IMR-90 (cell line): Measurements from ENCODE around the gene LARGE2. TPM values are rescaled to one million over a fixed set of nuclear protein-coding genes. Genes with fewer than 3 reads are reported as not detected.

Experiments used
- ATAC-seq: fragments of 200-7000 bp; cut with Tn5 transposase; 2 replicates; pipeline ENCODE4 v1.9.1; 2020; ENCODE audit warnings: low read depth, mild to moderate bottlenecking, moderate library complexity
- BruUV-seq: library from RNA; stranded (reverse); fragments of 400-500 nt; replicated peaks from 2 replicates; lab custom pipeline; 2021; lab: Mats Ljungman, UMichigan
- CTCF ChIA-PET: fragments of 300-600 bp; formaldehyde crosslinking; extraction: SDS; loops from one replicate; lab custom pipeline; 2021; ENCODE audit warnings: antibody characterized with exemption; lab: Yijun Ruan, JAX
- POLR2A ChIA-PET: fragments of 300-600 bp; sonication (Branson Sonifier 250); formaldehyde crosslinking; loops from one replicate; lab custom pipeline; 2022; ENCODE audit warnings: antibody characterized with exemption; ENCODE audit not compliant: unreplicated experiment; lab: Charles Lee
- DNase-seq: peaks from one replicate; pipeline ENCODE4 v3.0.0; 2013
- H2AFZ ChIP-seq: replicated peaks from 2 replicates; pipeline ENCODE3; 2013; ENCODE audit warnings: low read length, mild to moderate bottlenecking; ENCODE audit not compliant: poor library complexity
- H2AK5ac ChIP-seq: 2 replicates; pipeline ENCODE4 v1.6.1; 2013; ENCODE audit warnings: low read depth, low read length, inconsistent platforms
- H2AK9ac ChIP-seq: replicated peaks from 2 replicates; pipeline ENCODE3; 2013; ENCODE audit warnings: mild to moderate bottlenecking, low read depth, low read length, moderate library complexity; ENCODE audit not compliant: poor library complexity
- H2BK120ac ChIP-seq: 2 replicates; pipeline ENCODE4 v1.6.1; 2013; ENCODE audit warnings: low read depth, low read length, inconsistent platforms
- H2BK15ac ChIP-seq: 3 replicates; pipeline ENCODE4 v1.6.1; 2013; ENCODE audit warnings: low read depth, low read length, inconsistent platforms
- H2BK20ac ChIP-seq: 2 replicates; pipeline ENCODE4 v1.6.1; 2013; ENCODE audit warnings: low read depth, mild to moderate bottlenecking, inconsistent platforms, low read length, moderate library complexity
- H2BK5ac ChIP-seq: 2 replicates; pipeline ENCODE4 v1.6.1; 2013; ENCODE audit warnings: mild to moderate bottlenecking, low read depth, low read length, inconsistent platforms; ENCODE audit not compliant: poor library complexity, severe bottlenecking
- H3K14ac ChIP-seq: replicated peaks from 2 replicates; pipeline ENCODE4 v1.6.1; 2013; ENCODE audit warnings: low read depth, low read length, inconsistent platforms
- H3K18ac ChIP-seq: 2 replicates; pipeline ENCODE4 v1.6.1; 2013; ENCODE audit warnings: low read depth, low read length, control low read depth
- H3K23ac ChIP-seq: 2 replicates; pipeline ENCODE4 v1.6.1; 2013; ENCODE audit warnings: low read depth, low read length, inconsistent platforms
- H3K27ac ChIP-seq: 2 replicates; pipeline ENCODE4 v1.5.1; 2013; ENCODE audit warnings: mild to moderate bottlenecking, control low read depth, low read length; ENCODE audit not compliant: insufficient read depth
- H3K27me3 ChIP-seq: 2 replicates; pipeline ENCODE4 v1.6.1; 2013; ENCODE audit warnings: low read length; ENCODE audit not compliant: control insufficient read depth, insufficient read depth
- H3K36me3 ChIP-seq: 2 replicates; pipeline ENCODE4 v1.6.1; 2013; ENCODE audit warnings: low read length, mixed read lengths; ENCODE audit not compliant: control insufficient read depth, insufficient read depth
- H3K4ac ChIP-seq: 2 replicates; pipeline ENCODE4 v1.6.1; 2013; ENCODE audit warnings: low read depth, low read length, inconsistent platforms
- H3K4me1 ChIP-seq: 2 replicates; pipeline ENCODE4 v1.6.1; 2013; ENCODE audit warnings: low read length, mixed read lengths; ENCODE audit not compliant: control insufficient read depth, insufficient read depth
- H3K4me2 ChIP-seq: 2 replicates; pipeline ENCODE4 v1.6.1; 2013; ENCODE audit warnings: low read depth, mild to moderate bottlenecking, control low read depth, low read length, moderate library complexity
- H3K4me3 ChIP-seq: 2 replicates; pipeline ENCODE4 v1.5.1; 2013; ENCODE audit warnings: low read depth, mild to moderate bottlenecking, control low read depth, low read length, moderate library complexity; ENCODE audit not compliant: insufficient read depth
- H3K56ac ChIP-seq: 2 replicates; pipeline ENCODE4 v1.6.1; 2013; ENCODE audit warnings: low read length, inconsistent platforms; ENCODE audit not compliant: insufficient read depth; ENCODE audit errors: extremely low read depth
- H3K79me1 ChIP-seq, 2 experiments: 2 replicates each; pipeline ENCODE4 v1.6.1; 2013; ENCODE audit warnings: low read length in 2 of 2, inconsistent platforms in 1 of 2, low read depth in 1 of 2
- H3K9ac ChIP-seq: 2 replicates; pipeline ENCODE4 v1.6.1; 2013; ENCODE audit warnings: low read depth, low read length, control low read depth
- H3K9me1 ChIP-seq: 2 replicates; pipeline ENCODE4 v1.6.1; 2013; ENCODE audit warnings: low read length, inconsistent platforms; ENCODE audit not compliant: insufficient read depth
- H3K9me3 ChIP-seq: 2 replicates; pipeline ENCODE4 v1.6.1; 2013; ENCODE audit warnings: low read length; ENCODE audit not compliant: control insufficient read depth, insufficient read depth
- H4K20me1 ChIP-seq: 2 replicates; pipeline ENCODE4 v1.6.1; 2013; ENCODE audit warnings: low read length, inconsistent platforms; ENCODE audit not compliant: insufficient read depth
- H4K5ac ChIP-seq: 2 replicates; pipeline ENCODE4 v1.6.1; 2013; ENCODE audit warnings: mild to moderate bottlenecking, low read depth, low read length, control low read depth
- H4K8ac ChIP-seq, 2 experiments: 2 replicates each; pipeline ENCODE4 v1.6.1; 2013; ENCODE audit warnings: low read depth in 2 of 2, low read length in 2 of 2, control low read depth in 1 of 2, inconsistent platforms in 1 of 2
- H4K91ac ChIP-seq: 2 replicates; pipeline ENCODE4 v1.6.1; 2013; ENCODE audit warnings: low read depth, low read length, inconsistent platforms; ENCODE audit not compliant: insufficient read depth
- CEBPB ChIP-seq: IDR thresholded peaks from 2 replicates; pipeline ENCODE4 v1.6.1; 2012; ENCODE audit warnings: low read depth, low read length, improper control_type of control experiment
- CTCF ChIP-seq: conservative IDR thresholded peaks from 2 replicates; pipeline ENCODE4 v1.5.1; 2012; ENCODE audit warnings: mild to moderate bottlenecking, low read depth, low read length, improper control_type of control experiment
- RFX5 ChIP-seq: IDR thresholded peaks from 2 replicates; pipeline ENCODE4 v1.8.0; 2012; ENCODE audit warnings: low read depth, mild to moderate bottlenecking, low read length, moderate library complexity
- SMC3 ChIP-seq: fragments of 150-350 bp; IDR thresholded peaks from 2 replicates; pipeline ENCODE4 v1.6.1; 2016; ENCODE audit warnings: low read depth, mild to moderate bottlenecking, antibody characterized with exemption, low read length, moderate library complexity
- WGBS, 2 experiments: methylation state at CpG; one replicate each; pipeline versions ENCODE4 v1.1.5 to v1.1.7; 2013; ENCODE audit warnings: missing lambda C conversion rate in 2 of 2; ENCODE audit not compliant: insufficient read length in 1 of 2; ENCODE audit errors: extremely low coverage in 2 of 2; 5-methylcytosine and 5-hydroxymethylcytosine counted together
- dilution Hi-C: fragments of 300-500 bp; cut with HindIII; formaldehyde crosslinking; loops from one replicate; pipeline ENCODE4 v1.14.3; 2018; ENCODE audit warnings: low sequenced_read_pairs; ENCODE audit not compliant: unreplicated experiment
- in situ Hi-C: fragments of 300-500 bp; cut with MboI; formaldehyde crosslinking; loops from 3 replicates; pipeline ENCODE4 v1.14.3; 2019; ENCODE audit warnings: low sequenced_read_pairs, inconsistent platforms, mixed read lengths
- intact Hi-C: fragments of 100-400 bp; cut with micrococcal nuclease; formaldehyde crosslinking; loops from 2 replicates; pipeline ENCODE4 v1.10.0; 2022
- polyA plus RNA-seq, 3 experiments: library from polyadenylated mRNA; depleted of rRNA; stranded (reverse); fragments of >200 nt; gene quantifications; 2 replicates each; pipeline ENCODE4 v1.2.3, GENCODE V29; 2012; ENCODE audit warnings: low replicate concordance in 1 of 3
- total RNA-seq: library from RNA; depleted of rRNA; stranded (reverse); fragments of >200 nt; gene quantifications from 2 replicates; pipeline ENCODE4 v1.2.3, GENCODE V29; 2012

LARGE2 gene
- total and polyA plus RNA-seq, 2 of the 4 experiments (the other 2 are of a cell fraction) = 0.03 TPM; not detected in 1

- Histone ChIP-seq H3K56ac (no peak within 1 kb of the TSS), H2BK120ac (no peak within 1 kb of the TSS), H3K4ac (no peak within 1 kb of the TSS), H2AK5ac (no peak within 1 kb of the TSS), H3K9ac (no peak within 1 kb of the TSS), H2AFZ (no peak within 1 kb of the TSS), H4K5ac (no peak within 1 kb of the TSS), H3K4me1 (no peaks in the 10 kb centered on the region), H3K9me1 (no peaks in the 10 kb centered on the region), H3K79me1 (no peaks in the 10 kb centered on the region), H3K23ac (no peak within 1 kb of the TSS), H3K4me2 (no peak within 1 kb of the TSS), H3K36me3 (peaks cover 31% of the 10 kb centered on the region), H3K9me3 (no peaks in the 10 kb centered on the region), H3K18ac (no peak within 1 kb of the TSS), H4K8ac (no peak within 1 kb of the TSS), H2AK9ac (no peak within 1 kb of the TSS), H2BK5ac (no peak within 1 kb of the TSS), H4K91ac (no peak within 1 kb of the TSS), H3K27me3 (no peaks in the 10 kb centered on the region), H3K4me3 (no peak within 1 kb of the TSS), H2BK15ac (no peak within 1 kb of the TSS), H3K14ac (no peak within 1 kb of the TSS), H2BK20ac (no peak within 1 kb of the TSS), H4K20me1 (no peaks in the 10 kb centered on the region), H3K27ac (no peak within 1 kb of the TSS)
- ChIA-PET POLR2A (no interaction called here), CTCF (no interaction called here)
- intact Hi-C loops = no loop called here
- TF ChIP-seq CTCF (no peak), RFX5 (no peak), SMC3 (no peak), CEBPB (no peak)
- ATAC-seq (no peak), DNase-seq (no peak)
- in situ Hi-C loops = no loop called here
- no TSS peak for BruUV-seq
- WGBS, 2 experiments = 90% methylated on average over 2 of the region's 18 CpGs; no CpG with 5 or more reads in 1 of the 2 experiments
- dilution Hi-C loops = no loop called here
Measured at GRCh38 chr11:45906965-45907611, 15.4 kb upstream of the LARGE2 start, which contains the start of gene FREY1. Gene FREY1 (minus strand): TSS chr11:45907271. CDS start chr11:45907245, 26 bp downstream.
